HG02852 (cell line): Measurements from ENCODE around the gene DUSP9.

Source experiments
- ATAC-seq: cut with Tn5 transposase; IDR thresholded peaks from one replicate; pipeline ENCODE4 v1.9.1; 2021; ENCODE audit warnings: mild to moderate bottlenecking, moderate library complexity; ENCODE audit not compliant: unreplicated experiment

DUSP9 gene

GRCh38 chrX:153621949-153622598 lies 24.9 kb upstream of the DUSP9 start:
- ATAC-seq, result no peak

- no peak for ATAC-seq
Measured at GRCh38 chrX:153622661-153623309, 24.2 kb upstream of the DUSP9 start.

GRCh38 chrX:153623310-153624029 lies 23.5 kb upstream of the DUSP9 start:
- ATAC-seq, result no peak

GRCh38 chrX:153624196-153625091 lies 22.6 kb upstream of the DUSP9 start:
- ATAC-seq, result no peak

GRCh38 chrX:153625271-153626024 lies 21.6 kb upstream of the DUSP9 start:
- no peak for ATAC-seq

- no peak for ATAC-seq
Measured at GRCh38 chrX:153626025-153626633, 20.9 kb upstream of the DUSP9 start.

- no peak for ATAC-seq
Measured at GRCh38 chrX:153626863-153627674, 19.9 kb upstream of the DUSP9 start.

- ATAC-seq, result no peak
Measured at GRCh38 chrX:153627675-153628111, 19.3 kb upstream of the DUSP9 start.

GRCh38 chrX:153628129-153628528 lies 18.9 kb upstream of the DUSP9 start:
- no peak for ATAC-seq

GRCh38 chrX:153628665-153629064 lies 18.3 kb upstream of the DUSP9 start:
- no peak for ATAC-seq

- no peak for ATAC-seq
Measured at GRCh38 chrX:153631346-153631745, 15.7 kb upstream of the DUSP9 start.

- no peak for ATAC-seq
Measured at GRCh38 chrX:153631907-153632594, 15.0 kb upstream of the DUSP9 start.

- ATAC-seq, result no peak
Measured at GRCh38 chrX:153632595-153632946, 14.4 kb upstream of the DUSP9 start.

- no peak for ATAC-seq
Measured at GRCh38 chrX:153633048-153633447, 14.0 kb upstream of the DUSP9 start.

- ATAC-seq, result no peak
Measured at GRCh38 chrX:153633607-153634180, 13.3 kb upstream of the DUSP9 start.

GRCh38 chrX:153634236-153634635 lies 12.8 kb upstream of the DUSP9 start:
- ATAC-seq, result no peak

- ATAC-seq, result no peak
Measured at GRCh38 chrX:153634832-153635231, 12.2 kb upstream of the DUSP9 start.

GRCh38 chrX:153635388-153635787 lies 11.6 kb upstream of the DUSP9 start:
- no peak for ATAC-seq
